DMS114 treated with DMSO at 0.1 percent for 48 hours (cell line): ENCODE results near the gene TPPP.
"Not testable (repeated sequence)": the region's sequence is repeated elsewhere in the genome, so short reads cannot be mapped to it uniquely, and the experiment has no call there.

ENCODE experiments used
- DNase-seq: peaks from one replicate; lab custom pipeline; 2025; ENCODE audit not compliant: unreplicated experiment; lab: John Stamatoyannopoulos, UW

The TPPP gene

GRCh38 chr5:693271-694041 lies at the start of gene TPPP:
TSS of gene TPPP (minus strand) at chr5:693352. CDS start at chr5:678060, 15,292 bp downstream.
- peak; percentile 12 for DNase-seq

- DNase-seq, result not testable (repeated sequence)
These were observed 49.1 kb upstream of the TPPP start for GRCh38 chr5:742276-742675.

- not testable (repeated sequence) for DNase-seq
These were observed 41.0 kb upstream of the TPPP start for GRCh38 chr5:734145-734544.

GRCh38 chr5:732754-733454 lies 39.8 kb upstream of the TPPP start:
- not testable (repeated sequence) for DNase-seq

GRCh38 chr5:729225-729624 lies 36.1 kb upstream of the TPPP start:
- not testable (repeated sequence) for DNase-seq

- not testable (repeated sequence) for DNase-seq
These were observed 33.9 kb upstream of the TPPP start for GRCh38 chr5:727087-727486.

GRCh38 chr5:723865-724264 lies 30.7 kb upstream of the TPPP start:
- not testable (repeated sequence) for DNase-seq

GRCh38 chr5:723309-723708 lies 30.2 kb upstream of the TPPP start:
- DNase-seq, result not testable (repeated sequence)

GRCh38 chr5:719379-719778 lies 26.2 kb upstream of the TPPP start:
- DNase-seq, result not testable (repeated sequence)

GRCh38 chr5:717143-717542 lies 24.0 kb upstream of the TPPP start:
- no peak for DNase-seq

GRCh38 chr5:716740-717139 lies 23.6 kb upstream of the TPPP start:
- DNase-seq, result not testable (repeated sequence)

GRCh38 chr5:715636-716035 lies 22.5 kb upstream of the TPPP start:
- DNase-seq, result not testable (repeated sequence)

GRCh38 chr5:714215-715118 lies 21.3 kb upstream of the TPPP start:
- not testable (repeated sequence) for DNase-seq

- DNase-seq, result not testable (repeated sequence)
These were observed 20.5 kb upstream of the TPPP start for GRCh38 chr5:713686-714085.

- not testable (repeated sequence) for DNase-seq
These were observed 15.8 kb upstream of the TPPP start for GRCh38 chr5:708848-709517.

GRCh38 chr5:708374-708773 lies 15.2 kb upstream of the TPPP start:
- not testable (repeated sequence) for DNase-seq

- DNase-seq, result not testable (repeated sequence)
These were observed 13.0 kb upstream of the TPPP start for GRCh38 chr5:706127-706526.

- not testable (repeated sequence) for DNase-seq
These were observed 3.9 kb upstream of the TPPP start for GRCh38 chr5:696753-697702.

- not testable (repeated sequence) for DNase-seq
These were observed 3.0 kb upstream of the TPPP start for GRCh38 chr5:696191-696590.
